ENCODE results near the gene DNAH14.
"Not testable (repeated sequence)": the region's sequence is repeated elsewhere in the genome, so short reads cannot be mapped to it uniquely, and the experiment has no call there.

Gene DNAH14

DNA sequence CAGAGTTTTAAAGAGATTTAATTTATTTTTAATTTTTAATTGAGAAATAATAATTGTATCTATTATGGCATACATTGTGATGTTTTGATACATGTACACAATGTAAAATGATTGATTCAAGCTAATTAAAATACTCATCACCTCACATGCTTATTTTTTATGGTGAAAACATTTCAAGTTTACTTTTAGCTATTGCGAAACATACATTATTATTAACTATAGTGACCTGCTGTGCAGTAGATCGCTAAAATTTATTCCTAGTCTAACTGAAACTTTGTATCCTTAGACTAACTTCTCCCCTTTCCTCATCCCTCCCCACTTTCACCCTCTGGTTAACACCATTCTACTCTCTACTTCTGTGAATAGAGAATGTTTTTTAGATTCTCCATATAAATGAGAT lies 191.6 kb downstream of the DNAH14 start:
- no peak overlapping the region for H3K4me3 ChIP-seq (ENCODE audit: low read depth, low read length)
- TF ChIP-seq, protein P1, sequence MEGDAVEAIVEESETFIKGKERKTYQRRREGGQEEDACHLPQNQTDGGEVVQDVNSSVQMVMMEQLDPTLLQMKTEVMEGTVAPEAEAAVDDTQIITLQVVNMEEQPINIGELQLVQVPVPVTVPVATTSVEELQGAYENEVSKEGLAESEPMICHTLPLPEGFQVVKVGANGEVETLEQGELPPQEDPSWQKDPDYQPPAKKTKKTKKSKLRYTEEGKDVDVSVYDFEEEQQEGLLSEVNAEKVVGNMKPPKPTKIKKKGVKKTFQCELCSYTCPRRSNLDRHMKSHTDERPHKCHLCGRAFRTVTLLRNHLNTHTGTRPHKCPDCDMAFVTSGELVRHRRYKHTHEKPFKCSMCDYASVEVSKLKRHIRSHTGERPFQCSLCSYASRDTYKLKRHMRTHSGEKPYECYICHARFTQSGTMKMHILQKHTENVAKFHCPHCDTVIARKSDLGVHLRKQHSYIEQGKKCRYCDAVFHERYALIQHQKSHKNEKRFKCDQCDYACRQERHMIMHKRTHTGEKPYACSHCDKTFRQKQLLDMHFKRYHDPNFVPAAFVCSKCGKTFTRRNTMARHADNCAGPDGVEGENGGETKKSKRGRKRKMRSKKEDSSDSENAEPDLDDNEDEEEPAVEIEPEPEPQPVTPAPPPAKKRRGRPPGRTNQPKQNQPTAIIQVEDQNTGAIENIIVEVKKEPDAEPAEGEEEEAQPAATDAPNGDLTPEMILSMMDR (IDR thresholded peaks at IDR 0.05; ENCODE audit: borderline replicate concordance, insufficient read depth, low read depth, low read length): no peak

DNA sequence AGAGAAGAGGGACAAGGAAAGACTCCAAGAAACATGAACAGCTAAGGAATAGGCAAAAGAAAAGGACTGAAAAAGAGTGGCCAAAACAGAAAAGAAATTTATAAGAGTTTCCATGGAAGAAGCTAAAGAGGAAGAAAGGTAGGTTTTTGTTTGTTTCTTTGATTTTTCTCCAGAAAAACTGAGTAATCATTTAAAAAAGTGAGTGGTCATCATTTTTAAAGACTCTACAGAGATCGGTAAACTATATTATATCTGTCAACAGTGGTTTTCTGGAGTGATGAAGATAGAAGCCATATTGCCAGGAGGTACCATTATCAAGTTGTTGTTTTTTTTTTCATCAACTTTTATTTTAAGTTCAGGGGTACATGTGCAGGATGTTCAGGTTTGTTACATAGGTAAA lies 202.4 kb downstream of the DNAH14 start:
- no peak overlapping the region for H3K4me3 ChIP-seq (ENCODE audit: low read depth, low read length)
- TF ChIP-seq, protein P1 (IDR thresholded peaks at IDR 0.05; ENCODE audit: borderline replicate concordance, insufficient read depth, low read depth, low read length): no peak

DNA sequence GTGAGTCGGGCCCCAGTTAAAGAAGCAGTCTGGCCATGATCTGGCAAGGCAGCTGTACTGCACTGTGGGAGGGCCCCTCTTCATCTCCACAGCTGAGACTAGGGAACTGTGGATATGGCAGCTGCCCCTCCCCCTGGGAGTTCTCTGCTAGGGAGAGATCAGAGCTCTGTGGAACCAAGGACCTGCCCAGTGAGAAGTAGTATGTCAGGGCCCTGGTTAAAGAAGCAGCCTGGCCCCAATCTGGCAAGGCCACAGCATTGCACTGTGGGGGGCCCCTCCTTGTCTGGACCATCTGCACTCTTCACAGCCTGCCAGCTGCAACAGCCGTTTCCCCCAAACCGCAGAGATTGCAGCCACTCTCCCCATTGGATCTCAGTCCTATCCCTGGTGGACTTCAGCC lies 208.5 kb downstream of the DNAH14 start:
- TF ChIP-seq, protein P1 (IDR thresholded peaks at IDR 0.05; ENCODE audit: borderline replicate concordance, insufficient read depth, low read depth, low read length): no peak
- H3K4me3 ChIP-seq (ENCODE audit: low read depth, low read length): no peak overlapping the region

DNA sequence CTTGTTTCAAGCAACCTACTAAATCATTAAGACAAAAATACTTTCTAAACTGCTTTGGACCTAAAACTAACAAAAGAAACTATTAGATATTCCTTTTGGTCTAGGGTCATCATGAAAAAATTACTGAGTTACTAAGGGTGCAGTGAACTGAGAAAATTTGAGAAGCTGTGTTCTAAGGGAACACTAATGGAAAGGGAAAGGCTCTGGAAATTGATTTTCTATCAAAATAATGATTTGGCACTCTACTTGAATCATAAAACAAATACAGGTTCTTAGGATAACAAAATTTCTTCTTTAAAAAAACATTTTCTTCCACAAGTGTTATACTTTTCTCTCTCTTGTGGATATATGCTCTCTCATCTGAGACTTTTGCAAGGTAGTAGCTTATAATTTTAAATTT lies 213.5 kb downstream of the DNAH14 start:
- TF ChIP-seq, protein P1 (IDR thresholded peaks at IDR 0.05; ENCODE audit: borderline replicate concordance, insufficient read depth, low read depth, low read length): no peak
- no peak overlapping the region for H3K4me3 ChIP-seq (ENCODE audit: low read depth, low read length)

DNA sequence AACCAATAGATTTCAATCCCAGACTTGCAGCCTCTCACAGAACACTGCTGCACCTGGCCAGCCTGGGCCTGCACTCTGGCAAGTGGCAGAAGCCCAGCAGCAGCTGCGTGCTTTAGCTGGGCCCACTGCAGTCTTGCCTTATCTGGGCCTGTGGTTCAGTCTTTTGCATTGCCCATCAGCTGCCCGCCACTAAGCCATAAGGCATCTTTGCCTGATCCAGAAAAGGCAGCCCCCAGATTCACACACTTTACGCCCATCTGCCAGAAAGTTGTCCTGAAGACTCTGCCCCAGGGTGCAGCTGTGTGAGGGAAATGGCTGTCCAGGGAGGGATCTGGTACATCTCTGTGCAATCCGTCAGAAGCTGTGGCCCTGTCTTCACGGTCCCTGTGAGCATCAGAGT lies 217.0 kb downstream of the DNAH14 start:
- TF ChIP-seq, protein P1 (IDR thresholded peaks at IDR 0.05; ENCODE audit: borderline replicate concordance, insufficient read depth, low read depth, low read length): no peak
- no peak overlapping the region for H3K4me3 ChIP-seq (ENCODE audit: low read depth, low read length)

DNA sequence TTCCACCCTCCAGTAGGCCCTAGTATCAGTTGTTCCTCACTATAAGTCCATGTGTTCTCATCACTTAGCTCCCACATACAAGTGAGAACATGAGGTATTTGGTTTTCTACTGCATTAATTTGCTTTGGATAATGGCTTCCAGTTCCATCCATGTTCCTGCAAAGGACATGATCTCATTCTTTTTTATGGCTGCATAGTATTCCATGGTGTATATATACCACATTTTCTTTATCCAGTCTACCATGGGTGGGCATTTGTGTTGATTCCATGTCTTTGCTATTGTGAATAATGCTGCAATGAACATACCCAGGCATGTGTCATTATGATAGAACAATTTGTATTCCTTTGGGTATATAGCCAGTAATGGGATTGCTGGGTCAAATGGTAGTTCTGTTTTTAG lies 218.3 kb downstream of the DNAH14 start:
- H3K4me3 ChIP-seq (ENCODE audit: low read depth, low read length): not testable (repeated sequence)

DNA sequence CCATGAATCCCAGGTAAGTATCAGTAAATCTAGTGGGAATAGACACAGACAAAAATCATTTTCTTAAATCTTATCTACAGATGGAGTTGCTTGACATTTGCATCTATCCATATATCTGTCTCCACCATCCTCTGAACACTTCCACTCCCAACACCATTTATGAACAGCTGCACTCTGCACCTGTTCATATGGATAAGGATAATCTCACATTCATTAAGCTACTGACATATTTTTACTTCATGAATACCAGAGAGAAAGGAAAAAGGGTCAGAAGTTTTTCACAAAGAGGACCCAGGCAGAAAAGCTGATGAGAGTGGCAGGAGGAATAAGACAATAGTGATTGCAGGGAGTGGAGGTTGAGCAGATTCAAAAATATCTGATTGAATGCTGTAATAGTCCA lies 222.6 kb downstream of the DNAH14 start:
- H3K4me3 ChIP-seq (ENCODE audit: low read depth, low read length): no peak overlapping the region
- TF ChIP-seq, protein P1 (IDR thresholded peaks at IDR 0.05; ENCODE audit: borderline replicate concordance, insufficient read depth, low read depth, low read length): no peak

DNA sequence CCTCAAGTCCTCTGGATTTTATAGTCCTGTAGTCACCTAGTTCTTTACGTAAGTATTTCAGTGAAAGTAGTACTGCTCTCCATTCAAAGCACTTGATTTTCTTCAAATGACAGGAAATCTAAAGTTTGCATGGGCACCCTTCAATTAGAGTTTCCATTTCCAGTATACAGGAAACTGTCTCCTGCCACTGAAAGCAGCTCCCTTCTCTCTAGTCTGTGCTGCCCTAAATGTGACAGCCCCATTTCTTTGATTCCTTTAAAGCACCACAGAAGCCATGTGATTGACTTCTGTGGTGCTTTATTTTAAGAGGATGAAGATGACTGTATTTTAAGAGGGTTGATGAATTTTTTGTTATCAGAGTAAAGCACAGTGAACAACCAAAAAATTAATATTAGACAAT lies 226.1 kb downstream of the DNAH14 start:
- TF ChIP-seq, protein P1 (IDR thresholded peaks at IDR 0.05; ENCODE audit: borderline replicate concordance, insufficient read depth, low read depth, low read length): no peak
- no peak overlapping the region for H3K4me3 ChIP-seq (ENCODE audit: low read depth, low read length)
